ENCODE data around the gene ADAM12. TPM values are rescaled to one million over a fixed set of nuclear protein-coding genes. Genes with fewer than 3 reads are reported as not detected.

The ADAM12 gene
- total RNA-seq, 2 experiments from 2014 or later = 1.2 to 1.5 TPM

- POLR2A ChIA-PET = no interaction called here
- H3K9me3 Mint-ChIP-seq = no peaks in the 10 kb centered on the region
- H3K27ac Mint-ChIP-seq = no peak overlapping the region
These were observed 123.9 kb downstream of the ADAM12 start for GRCh38 chr10:126264102-126265018.

DNA sequence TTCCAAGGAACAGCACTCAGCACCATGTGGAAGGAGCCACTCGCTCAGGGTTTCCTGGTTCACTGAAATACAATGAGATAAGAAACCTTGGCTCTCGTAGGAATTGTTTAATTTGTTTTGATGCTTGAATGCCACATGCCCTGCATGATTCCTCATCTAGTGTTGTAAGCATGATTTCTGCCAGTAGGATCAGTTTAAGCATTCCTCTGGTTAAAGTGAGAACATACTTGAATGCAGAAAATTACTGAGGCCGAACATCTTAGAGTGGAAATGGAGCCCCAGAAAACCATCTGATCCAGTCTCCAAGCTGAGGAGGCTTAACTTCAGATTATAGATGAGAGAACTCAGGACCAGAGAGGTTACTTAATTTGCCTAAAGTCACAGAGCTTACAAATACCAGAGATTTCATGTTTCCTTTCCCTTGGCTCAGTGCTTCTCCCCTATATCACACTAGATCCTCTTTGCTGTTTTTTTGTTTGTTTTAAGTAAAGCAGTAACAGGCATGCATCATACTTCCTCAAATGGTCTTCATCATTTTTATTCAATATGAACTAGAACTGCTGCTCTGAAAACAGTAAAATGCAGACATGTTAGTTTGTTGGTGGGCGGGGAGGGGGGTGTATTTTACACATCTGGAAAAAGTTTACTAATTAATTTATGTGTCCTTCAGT, 125.1 kb downstream of the ADAM12 start:
- no peak for DNase-seq

More at GRCh38 chr10:126264102-126265018, 123.9 kb downstream of the ADAM12 start:
- no peaks in the 10 kb centered on the region for H3K36me3 Mint-ChIP-seq (ENCODE audit: low read depth)
- H3K4me3 Mint-ChIP-seq = no peak overlapping the region
- no peak for ATAC-seq (ENCODE audit: poor library complexity)
- H3K36me3 ChIP-seq (ENCODE audit: insufficient read depth, low read length) = no peaks in the 10 kb centered on the region
- no peaks in the 10 kb centered on the region for H3K4me1 ChIP-seq (ENCODE audit: insufficient read depth, low read length)
- no peak overlapping the region for H3K4me3 ChIP-seq (ENCODE audit: low read length)
- CTCF ChIA-PET = no interaction called here
- no peaks in the 10 kb centered on the region for H3K27me3 Mint-ChIP-seq
- no peaks in the 10 kb centered on the region for H3K4me1 Mint-ChIP-seq (ENCODE audit: low read depth)
- peaks cover 0 to 4% of the 10 kb centered on the region in 2 experiments for H3K9me3 ChIP-seq (ENCODE audit: control insufficient read depth in 1 of 2, insufficient read depth in 1 of 2, low read length in 2 of 2)
- TF ChIP-seq CTCF (IDR thresholded peaks at IDR 0.05) = no peak
- no peaks in the 10 kb centered on the region for H3K27me3 ChIP-seq (ENCODE audit: control insufficient read depth in 1 of 2, insufficient read depth in 2 of 2, low read length in 2 of 2)
- intact Hi-C loops (cut with DNase I, micrococcal nuclease) = no loop called here
- no peak overlapping the region for H3K27ac ChIP-seq (ENCODE audit: low read depth in 1 of 2, low read length in 2 of 2)
- DNase-seq = no peak

More for the DNA sequence above, 125.1 kb downstream of the ADAM12 start:
- no peak overlapping the region for H3K27ac Mint-ChIP-seq
- H3K27me3 Mint-ChIP-seq = no peaks in the 10 kb centered on the region
- H3K4me3 ChIP-seq (ENCODE audit: low read length) = no peak overlapping the region
- peaks cover 0 to 9% of the 10 kb centered on the region in 2 experiments for H3K9me3 ChIP-seq (ENCODE audit: control insufficient read depth in 1 of 2, insufficient read depth in 1 of 2, low read length in 2 of 2)
- ChIA-PET CTCF (no interaction called here), POLR2A (no interaction called here)
- no peaks in the 10 kb centered on the region for H3K4me1 ChIP-seq (ENCODE audit: insufficient read depth, low read length)
- intact Hi-C loops (cut with DNase I, micrococcal nuclease) = no loop called here
- no peaks in the 10 kb centered on the region for H3K9me3 Mint-ChIP-seq
- no peaks in the 10 kb centered on the region for H3K36me3 Mint-ChIP-seq (ENCODE audit: low read depth)
- TF ChIP-seq CTCF (IDR thresholded peaks at IDR 0.05) = no peak
- no peaks in the 10 kb centered on the region for H3K27me3 ChIP-seq (ENCODE audit: control insufficient read depth in 1 of 2, insufficient read depth in 2 of 2, low read length in 2 of 2)
- no peak overlapping the region for H3K4me3 Mint-ChIP-seq
- no peaks in the 10 kb centered on the region for H3K4me1 Mint-ChIP-seq (ENCODE audit: low read depth)
- ATAC-seq (ENCODE audit: poor library complexity) = no peak
- no peaks in the 10 kb centered on the region for H3K36me3 ChIP-seq (ENCODE audit: insufficient read depth, low read length)
- no peak overlapping the region for H3K27ac ChIP-seq (ENCODE audit: low read depth in 1 of 2, low read length in 2 of 2)

All from CD4-positive, alpha-beta T cell (primary cell).